Progenitor cell of endocrine pancreas (in vitro differentiated cells): Measurements from ENCODE around the gene GMCL1. TPM values are rescaled to one million over a fixed set of nuclear protein-coding genes. Genes with fewer than 3 reads are reported as not detected.
A peak's percentile ranks its signal among the peaks of the same experiment; 100 is the strongest.

Source experiments
- DNase-seq: peaks from one replicate; pipeline ENCODE4 v3.0.0; 2021; ENCODE audit warnings: low spot score; ENCODE audit not compliant: unreplicated experiment
- H3K27ac Mint-ChIP-seq: 2 replicates; pipeline ENCODE4 v1.8.0; 2021; ENCODE audit warnings: mild to moderate bottlenecking, moderate library complexity, mixed read lengths
- H3K27me3 Mint-ChIP-seq: 2 replicates; pipeline ENCODE4 v1.8.0; 2021; ENCODE audit warnings: mixed read lengths
- H3K36me3 Mint-ChIP-seq: 2 replicates; pipeline ENCODE4 v1.8.0; 2022; ENCODE audit warnings: mixed read lengths; ENCODE audit not compliant: insufficient read depth
- H3K4me1 Mint-ChIP-seq: 2 replicates; pipeline ENCODE4 v1.8.0; 2021; ENCODE audit warnings: low read depth, mixed read lengths
- H3K4me3 Mint-ChIP-seq: 2 replicates; pipeline ENCODE4 v1.8.0; 2021; ENCODE audit warnings: low read depth, mild to moderate bottlenecking, moderate library complexity, mixed read lengths
- H3K9me3 Mint-ChIP-seq: 2 replicates; pipeline ENCODE4 v1.8.0; 2021; ENCODE audit warnings: low read depth, mixed read lengths
- total RNA-seq: library from RNA; stranded (reverse); gene quantifications from 2 replicates; pipeline ENCODE4 v1.2.1, GENCODE V29; 2021
- TF ChIP-seq, protein P1 (sequence below): fragments of 200-600 bp; sonication (generic); IDR thresholded peaks from one replicate; pipeline ENCODE4 v1.5.0; 2021; ENCODE audit warnings: antibody characterized with exemption, mild to moderate bottlenecking; ENCODE audit not compliant: unreplicated experiment

The GMCL1 gene
- total RNA-seq, 1 donor from 2014 or later: 33.1 TPM

DNA sequence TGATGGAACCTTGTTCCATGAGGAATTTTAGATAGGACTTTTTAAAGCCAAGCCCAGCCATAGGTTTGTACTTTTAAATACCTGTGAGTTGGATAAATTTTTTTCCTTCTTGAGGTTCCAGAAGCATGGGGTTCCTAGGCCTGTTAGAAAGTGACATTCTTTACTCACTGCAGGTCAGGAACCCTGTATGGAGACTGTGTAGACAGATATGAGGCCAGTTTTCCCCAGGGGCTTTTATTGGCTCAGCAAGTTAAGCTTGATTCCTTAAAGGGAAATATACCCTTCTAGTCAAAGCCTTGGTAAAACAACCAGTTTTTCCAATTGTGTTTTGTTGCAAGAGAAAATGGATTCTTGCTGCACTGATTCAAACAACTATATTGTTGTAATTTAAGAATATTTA lies 38.4 kb upstream of the GMCL1 start:
- peak overlapping the region; percentile 43 for H3K27ac Mint-ChIP-seq
- no peaks in the 10 kb centered on the region for H3K27me3 Mint-ChIP-seq
- DNase-seq: no peak
- no peaks in the 10 kb centered on the region for H3K9me3 Mint-ChIP-seq
- H3K36me3 Mint-ChIP-seq: peaks cover 38% of the 10 kb centered on the region
- TF ChIP-seq, protein P1, sequence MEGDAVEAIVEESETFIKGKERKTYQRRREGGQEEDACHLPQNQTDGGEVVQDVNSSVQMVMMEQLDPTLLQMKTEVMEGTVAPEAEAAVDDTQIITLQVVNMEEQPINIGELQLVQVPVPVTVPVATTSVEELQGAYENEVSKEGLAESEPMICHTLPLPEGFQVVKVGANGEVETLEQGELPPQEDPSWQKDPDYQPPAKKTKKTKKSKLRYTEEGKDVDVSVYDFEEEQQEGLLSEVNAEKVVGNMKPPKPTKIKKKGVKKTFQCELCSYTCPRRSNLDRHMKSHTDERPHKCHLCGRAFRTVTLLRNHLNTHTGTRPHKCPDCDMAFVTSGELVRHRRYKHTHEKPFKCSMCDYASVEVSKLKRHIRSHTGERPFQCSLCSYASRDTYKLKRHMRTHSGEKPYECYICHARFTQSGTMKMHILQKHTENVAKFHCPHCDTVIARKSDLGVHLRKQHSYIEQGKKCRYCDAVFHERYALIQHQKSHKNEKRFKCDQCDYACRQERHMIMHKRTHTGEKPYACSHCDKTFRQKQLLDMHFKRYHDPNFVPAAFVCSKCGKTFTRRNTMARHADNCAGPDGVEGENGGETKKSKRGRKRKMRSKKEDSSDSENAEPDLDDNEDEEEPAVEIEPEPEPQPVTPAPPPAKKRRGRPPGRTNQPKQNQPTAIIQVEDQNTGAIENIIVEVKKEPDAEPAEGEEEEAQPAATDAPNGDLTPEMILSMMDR: no peak
- H3K4me3 Mint-ChIP-seq: no peak overlapping the region
- H3K4me1 Mint-ChIP-seq: peaks cover 65% of the 10 kb centered on the region

DNA sequence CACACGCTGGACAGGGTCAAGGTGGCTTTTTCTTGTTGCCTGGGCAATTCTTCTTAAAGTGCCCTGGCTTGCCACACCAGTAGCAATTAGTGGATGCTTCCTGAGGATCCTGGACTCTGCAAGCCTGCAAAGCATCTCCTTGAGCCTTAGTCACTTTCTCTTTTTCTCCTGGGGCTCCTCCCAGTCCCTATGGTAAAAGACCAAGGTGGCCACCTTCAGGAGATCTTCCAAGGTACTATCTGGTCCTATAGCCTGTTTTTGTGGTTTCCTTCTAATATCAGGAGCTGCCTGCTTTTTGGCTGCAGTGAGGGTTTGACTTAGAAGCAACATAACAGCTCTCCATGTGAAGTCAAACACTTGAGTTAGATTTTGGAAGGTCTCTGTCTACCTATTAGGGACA lies 33.3 kb upstream of the GMCL1 start:
- TF ChIP-seq, protein P1: no peak
- Mint-ChIP-seq H3K9me3 (peaks cover 3% of the 10 kb centered on the region), H3K27me3 (no peaks in the 10 kb centered on the region), H3K4me1 (peaks cover 75% of the 10 kb centered on the region), H3K36me3 (peaks cover 20% of the 10 kb centered on the region), H3K27ac (peak overlapping the region; percentile 99), H3K4me3 (peak overlapping the region; percentile 82)
- no peak for DNase-seq

DNA sequence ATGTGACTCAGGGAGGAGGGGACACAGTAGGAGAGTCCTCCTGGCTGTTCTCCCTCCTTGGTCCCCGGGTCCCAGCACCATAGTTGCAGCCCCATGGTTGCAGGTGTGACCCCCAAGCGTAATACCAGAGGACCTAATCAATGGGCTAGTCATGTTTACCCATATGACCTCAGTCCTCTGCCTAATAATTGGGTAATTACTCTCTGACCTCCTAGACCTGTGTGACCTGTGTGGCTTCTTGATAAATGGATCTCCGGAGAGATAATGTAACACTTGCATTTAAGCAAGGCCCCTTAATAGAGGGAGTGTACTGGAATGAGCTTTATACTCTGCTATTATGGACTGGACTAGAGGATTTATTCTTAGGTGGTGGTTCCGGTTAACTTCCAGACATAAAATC lies 32.2 kb upstream of the GMCL1 start:
- DNase-seq: no peak
- H3K4me1 Mint-ChIP-seq: peaks cover 75% of the 10 kb centered on the region
- TF ChIP-seq, protein P1: no peak
- peaks cover 24% of the 10 kb centered on the region for H3K36me3 Mint-ChIP-seq
- peak overlapping the region; percentile 82 for H3K4me3 Mint-ChIP-seq
- no peaks in the 10 kb centered on the region for H3K27me3 Mint-ChIP-seq
- H3K9me3 Mint-ChIP-seq: peaks cover 3% of the 10 kb centered on the region
- peak overlapping the region; percentile 99 for H3K27ac Mint-ChIP-seq

DNA sequence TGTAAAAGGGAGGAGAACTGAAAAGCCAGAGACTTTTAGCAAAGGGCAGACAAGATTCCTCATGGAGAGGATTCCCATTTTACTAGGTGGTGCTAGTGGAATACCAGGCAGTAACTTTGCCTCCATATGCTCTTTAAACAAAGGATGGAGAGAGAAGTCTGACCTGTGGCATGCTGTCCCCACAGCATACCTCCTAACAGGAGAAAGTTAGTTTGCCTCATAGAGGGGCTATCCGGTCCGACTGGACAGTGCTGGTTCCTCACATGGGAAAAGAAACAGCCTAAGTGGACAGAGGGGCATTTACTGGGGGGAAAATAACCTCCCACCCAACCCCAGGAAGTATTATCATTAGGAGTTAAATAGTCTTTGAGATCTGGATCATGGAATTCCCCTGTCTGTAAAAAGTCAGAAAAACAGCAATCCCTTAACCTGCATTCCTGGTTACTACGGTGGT lies 31.6 kb upstream of the GMCL1 start:
- Mint-ChIP-seq H3K27ac (peak overlapping the region; percentile 99), H3K27me3 (no peaks in the 10 kb centered on the region), H3K4me3 (peak overlapping the region; percentile 82), H3K4me1 (peaks cover 70% of the 10 kb centered on the region), H3K9me3 (peaks cover 3% of the 10 kb centered on the region), H3K36me3 (peaks cover 22% of the 10 kb centered on the region)
- TF ChIP-seq, protein P1: no peak
- DNase-seq: no peak

DNA sequence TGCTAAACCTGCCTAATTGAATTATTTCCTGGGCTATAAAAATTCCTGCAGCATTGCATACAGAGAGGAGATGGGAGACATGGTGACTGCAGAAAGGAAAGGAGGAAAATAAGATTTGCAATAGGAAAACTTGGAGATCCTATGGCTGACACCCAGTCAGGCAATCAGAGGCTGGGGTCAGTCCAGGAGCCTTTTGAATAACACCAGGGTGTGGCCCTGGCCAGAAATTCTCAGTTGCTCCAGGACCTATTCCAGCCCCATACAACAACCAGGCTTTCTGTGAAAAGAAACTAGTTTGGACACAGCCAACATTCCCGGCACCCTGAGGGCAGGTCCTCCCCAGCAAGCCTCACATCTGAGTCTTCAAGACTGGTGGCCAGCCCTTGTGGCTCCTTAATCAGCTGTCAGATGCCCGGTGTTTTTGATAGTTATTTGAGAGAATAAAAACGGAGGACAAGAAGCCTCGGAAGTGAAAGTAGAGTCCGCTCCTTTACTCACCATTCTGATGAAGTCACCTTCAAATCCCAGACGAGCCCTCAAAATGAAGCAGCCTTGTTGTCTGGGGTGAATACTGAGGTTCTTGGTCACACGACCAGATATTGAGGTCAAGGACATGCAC lies 31.1 kb upstream of the GMCL1 start:
- TF ChIP-seq, protein P1: no peak
- Mint-ChIP-seq H3K4me1 (peaks cover 65% of the 10 kb centered on the region), H3K9me3 (peaks cover 3% of the 10 kb centered on the region), H3K27me3 (no peaks in the 10 kb centered on the region), H3K4me3 (peak overlapping the region; percentile 82), H3K36me3 (peaks cover 21% of the 10 kb centered on the region), H3K27ac (peak overlapping the region; percentile 99)
- no peak for DNase-seq
